Activated T-cell treated with anti-CD3 and anti-CD28 coated beads for 1 hour (primary cell): ENCODE results near the gene AEN.

ENCODE experiments used
- DNase-seq: peaks from one replicate; pipeline ENCODE4 v3.0.0-alpha.2; 2020; ENCODE audit warnings: low read depth

AEN gene

DNA sequence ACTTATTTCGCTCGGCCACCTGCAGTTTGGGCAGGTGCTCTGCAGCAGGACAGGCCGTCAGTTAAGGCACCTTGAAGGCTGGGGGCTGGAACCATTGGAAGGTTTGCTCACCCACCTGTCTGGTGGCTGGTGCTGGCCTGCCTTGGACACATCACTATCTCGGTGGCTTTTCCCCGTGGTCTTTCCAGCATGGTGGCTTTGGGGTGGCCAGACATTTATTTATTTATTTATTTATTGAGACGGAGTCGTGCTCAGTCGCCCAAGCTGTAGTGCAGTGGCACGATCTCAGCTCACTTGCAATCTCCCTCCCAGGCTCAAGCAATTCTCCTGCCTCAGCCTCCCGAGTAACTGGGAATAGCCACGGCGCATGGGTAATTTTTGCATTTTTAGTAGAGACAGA lies 29.4 kb downstream of the AEN start:
- no peak for DNase-seq

GRCh38 chr15:88651136-88651732 lies 30.1 kb downstream of the AEN start:
- DNase-seq = no peak

GRCh38 chr15:88651971-88652370 lies 30.8 kb downstream of the AEN start:
- no peak for DNase-seq

DNA sequence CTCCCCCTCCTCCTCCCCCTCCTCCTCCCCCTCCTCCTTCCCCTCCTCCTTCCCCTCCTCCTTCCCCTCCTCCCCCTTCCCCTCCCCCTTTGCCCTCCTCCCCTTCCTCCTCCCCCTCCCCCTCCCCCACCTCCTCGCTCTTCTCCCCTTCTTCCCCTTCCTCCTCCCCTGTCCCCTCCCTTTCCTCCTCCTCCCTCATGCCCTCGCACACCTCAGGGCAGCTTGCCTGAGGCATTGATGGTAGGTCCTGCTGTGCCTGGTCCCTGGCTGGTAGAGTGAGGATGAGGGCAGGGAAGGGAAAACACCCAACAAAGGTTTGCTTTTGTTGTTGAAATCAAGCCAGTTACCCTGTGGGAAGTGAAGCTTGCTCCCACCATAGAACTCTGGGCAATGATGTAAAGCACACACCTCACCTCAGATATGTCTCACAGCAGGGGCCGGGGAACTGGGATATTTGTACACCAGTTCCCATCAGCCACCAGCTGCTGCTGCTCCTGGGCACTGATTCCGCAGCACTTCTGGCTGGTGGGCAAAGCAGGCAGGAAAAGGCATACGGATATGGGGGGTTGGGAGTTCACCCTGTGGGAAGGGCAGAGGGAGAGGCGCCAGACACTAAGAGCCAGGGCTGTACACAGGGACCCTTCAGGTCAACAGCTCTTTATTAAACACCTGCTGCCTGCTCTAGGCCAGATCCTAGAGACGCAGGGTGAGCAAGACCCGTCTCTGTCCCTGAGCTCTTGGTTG lies 31.5 kb downstream of the AEN start:
- no peak for DNase-seq

DNA sequence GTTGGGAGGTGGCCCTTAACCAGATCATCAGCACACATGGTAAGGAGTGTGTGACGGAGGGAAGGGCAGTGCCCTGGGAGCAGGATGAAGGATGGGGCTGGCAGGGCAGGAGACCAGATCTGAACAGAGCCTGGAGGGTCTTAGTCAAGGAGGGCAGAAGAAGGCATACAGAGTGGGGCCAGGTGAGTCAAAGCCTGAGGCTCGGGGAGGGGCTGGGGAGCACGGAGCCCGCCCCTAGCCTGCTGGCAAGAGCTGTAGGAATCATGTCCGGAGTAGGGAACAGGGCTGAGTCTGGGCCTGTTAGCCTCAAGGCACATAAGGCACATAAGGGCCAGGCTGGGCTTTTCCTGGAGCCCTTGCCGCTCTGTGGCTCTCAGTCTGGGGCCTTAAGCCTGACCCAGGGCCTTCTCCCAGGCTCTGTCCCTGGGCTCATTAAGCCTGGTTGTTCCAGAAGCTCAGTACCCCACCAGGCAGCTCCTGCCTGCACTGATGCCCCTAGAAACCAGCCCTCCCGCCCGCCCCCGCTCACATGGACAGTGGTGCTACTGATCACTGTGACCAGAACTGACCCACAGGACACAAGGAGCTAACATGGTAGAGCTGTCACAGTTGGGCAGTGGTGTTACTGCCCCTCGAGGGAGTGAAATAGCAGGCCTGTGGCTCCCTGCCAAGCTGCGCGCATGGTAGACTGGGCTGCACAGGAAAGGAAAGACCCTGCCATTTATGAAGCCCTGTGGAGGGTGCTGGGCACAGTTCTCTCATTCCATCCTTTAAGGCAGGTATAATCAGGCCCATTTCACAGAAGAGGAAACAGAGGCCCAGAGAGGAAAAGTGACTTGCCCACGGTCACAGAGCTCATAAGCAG lies 32.3 kb downstream of the AEN start:
- DNase-seq = no peak

DNA sequence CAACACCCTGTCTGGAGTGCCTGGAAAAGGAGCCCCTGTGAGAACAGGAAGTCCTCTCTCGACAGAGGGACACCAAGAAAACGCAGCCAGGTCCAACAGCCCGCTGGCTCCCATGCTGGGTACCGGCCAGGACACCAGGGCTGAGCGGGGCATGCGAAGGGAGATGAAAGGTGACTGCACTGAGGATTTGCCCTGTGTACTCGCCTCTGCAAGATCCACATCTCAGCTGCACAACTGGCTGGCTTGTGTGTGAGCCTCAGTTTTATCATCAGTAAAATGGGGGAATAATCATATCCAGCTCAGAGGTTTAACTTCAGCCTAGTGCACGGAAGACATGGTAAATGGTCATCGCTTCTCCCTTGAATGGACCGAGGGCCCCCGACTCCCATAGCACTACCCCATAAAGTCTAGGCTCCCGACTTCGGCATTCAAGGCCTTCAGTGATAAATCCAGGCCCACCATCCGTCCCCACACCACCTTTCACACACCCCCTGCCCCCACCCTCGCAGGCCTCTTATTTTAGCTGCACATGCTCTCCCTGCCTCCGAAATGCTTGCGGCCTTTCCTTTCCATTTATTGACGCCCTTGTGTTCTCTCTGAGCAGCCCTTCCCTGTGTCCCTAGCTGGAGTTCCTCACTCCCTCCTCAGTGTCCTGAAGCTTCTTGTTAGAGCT lies 33.4 kb downstream of the AEN start:
- DNase-seq = no peak

DNA sequence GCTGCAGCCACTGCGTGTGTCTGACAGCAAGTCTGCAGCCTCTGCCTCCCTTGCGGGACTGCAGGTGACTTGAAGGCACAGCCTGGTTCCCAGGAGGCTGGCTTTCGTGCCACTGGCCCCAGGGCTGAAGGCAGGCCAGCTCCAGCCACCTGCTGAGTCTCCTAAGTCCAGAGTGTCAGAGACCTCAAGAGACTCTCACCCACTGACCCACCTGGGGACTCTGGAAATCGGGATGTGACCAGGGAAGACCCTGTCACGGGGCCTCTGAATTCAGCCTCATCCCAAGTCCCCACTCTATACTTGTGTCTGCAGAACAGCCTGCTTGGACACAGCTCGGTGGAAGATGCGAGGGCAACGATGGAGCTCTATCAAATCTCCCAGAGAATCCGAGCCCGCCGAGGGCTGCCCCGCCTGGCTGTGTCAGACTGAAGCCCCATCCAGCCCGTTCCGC lies 34.0 kb downstream of the AEN start:
- no peak for DNase-seq

GRCh38 chr15:88655800-88656488 lies 34.8 kb downstream of the AEN start:
- DNase-seq = no peak

- no peak for DNase-seq
Measured at GRCh38 chr15:88656760-88657221, 35.7 kb downstream of the AEN start.

GRCh38 chr15:88657326-88658069 lies 36.4 kb downstream of the AEN start:
- no peak for DNase-seq

GRCh38 chr15:88658070-88658965 lies 37.2 kb downstream of the AEN start:
- DNase-seq = no peak

DNA sequence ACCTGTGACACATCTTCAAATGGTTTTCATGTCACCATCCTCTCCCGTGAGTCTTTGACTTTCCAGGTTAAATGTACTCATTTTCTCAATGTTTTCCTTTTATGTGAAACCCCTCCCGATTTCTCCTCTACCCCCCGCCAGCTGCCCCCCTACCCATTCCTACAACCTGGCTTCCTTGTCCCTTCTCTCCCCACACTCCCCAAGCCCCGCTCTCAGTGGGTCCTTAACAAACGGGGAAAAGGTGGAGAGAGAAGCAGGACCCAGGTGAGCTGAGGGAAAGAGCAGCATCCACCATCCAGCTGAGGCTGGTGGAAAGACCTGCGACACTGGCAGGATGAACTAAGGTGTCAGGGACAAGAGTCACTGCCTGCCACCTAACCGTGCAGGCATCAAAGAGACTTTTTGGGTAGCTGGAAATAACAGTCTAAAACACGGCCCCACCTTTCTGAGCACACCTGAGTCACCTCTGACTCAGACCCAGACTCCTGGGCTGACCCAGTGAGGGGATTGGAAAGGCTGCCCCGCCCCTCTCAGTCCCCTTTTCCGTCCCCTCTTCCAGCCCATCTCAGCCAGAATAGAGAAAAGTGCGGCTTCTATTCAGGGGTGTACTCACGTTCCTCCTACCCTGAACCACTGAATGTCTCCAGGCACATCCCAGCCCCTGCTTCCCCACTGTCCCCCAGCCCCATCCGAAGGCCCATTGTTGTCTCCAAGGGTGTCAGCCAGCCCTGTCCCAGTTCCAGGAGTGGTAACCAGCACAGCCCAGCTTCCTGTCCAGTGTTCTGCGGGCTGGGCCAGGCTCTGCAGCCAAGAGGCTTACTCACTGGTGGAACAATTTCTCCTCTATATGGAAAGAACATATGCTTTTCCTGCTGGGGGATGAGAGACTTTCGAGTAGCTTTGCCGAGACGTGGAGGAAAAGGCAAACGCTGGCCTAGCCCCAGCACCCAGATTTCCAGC lies 38.1 kb downstream of the AEN start:
- no peak for DNase-seq

GRCh38 chr15:88661041-88661700 lies 40.0 kb downstream of the AEN start:
- DNase-seq = no peak

DNA sequence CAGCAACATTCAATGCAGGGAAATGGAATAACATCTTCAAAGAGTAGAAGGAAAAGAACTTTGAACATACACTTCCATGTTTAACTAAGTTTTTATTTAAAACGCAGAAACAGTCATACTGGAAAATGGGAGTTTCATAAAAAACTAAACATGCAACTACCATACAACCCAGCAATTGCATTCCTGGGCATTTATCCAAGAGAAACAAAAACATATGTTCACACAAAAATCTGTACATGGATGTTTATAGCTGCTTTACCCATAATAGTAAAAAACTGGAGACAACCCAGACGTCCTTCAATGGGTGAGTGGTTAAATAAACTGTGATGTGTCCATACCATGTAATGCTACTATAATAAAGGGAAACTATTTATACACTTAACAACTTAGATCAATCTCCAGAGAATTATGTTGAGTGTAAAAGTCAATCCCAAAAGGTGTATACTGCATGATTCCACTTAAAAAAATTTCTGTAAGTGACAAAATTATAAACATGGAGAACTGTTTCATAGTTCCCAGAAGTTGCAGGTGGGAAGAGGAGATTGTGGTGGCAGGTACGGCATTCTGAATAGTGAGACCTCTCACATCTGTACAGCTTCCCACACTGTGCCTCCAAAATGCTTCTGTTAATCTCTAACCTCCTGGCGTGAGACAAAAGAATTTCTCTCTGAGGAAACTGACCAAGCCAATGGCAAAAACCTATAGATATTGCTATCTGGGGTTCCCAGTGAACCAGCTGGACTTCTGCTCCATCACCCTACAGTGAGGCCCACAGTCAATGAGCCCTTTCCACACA lies 40.8 kb downstream of the AEN start:
- DNase-seq = no peak

DNA sequence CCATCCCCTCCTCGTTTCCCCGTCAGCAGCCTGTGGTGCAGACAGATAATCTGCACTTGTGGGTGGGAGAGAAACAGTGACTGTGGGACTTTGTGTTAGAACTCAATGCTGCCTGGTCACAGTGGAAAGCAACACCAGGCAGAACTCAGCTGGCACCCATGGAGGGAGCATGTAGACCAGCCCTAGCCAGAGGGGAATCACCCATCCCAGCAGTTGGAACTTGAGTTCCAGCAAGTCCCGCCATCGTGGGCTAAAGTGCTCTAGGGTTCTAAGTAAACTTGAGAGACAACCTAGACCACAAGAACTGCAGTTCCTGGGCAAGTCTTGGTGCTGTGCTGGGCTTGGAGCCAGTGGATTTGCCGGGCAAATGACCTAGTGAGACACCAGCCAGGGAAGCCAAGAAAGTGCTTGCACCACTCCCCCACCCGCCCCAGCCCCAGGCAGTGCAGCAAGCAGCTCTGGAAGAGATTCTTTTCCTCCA lies 42.0 kb downstream of the AEN start:
- DNase-seq = no peak

DNA sequence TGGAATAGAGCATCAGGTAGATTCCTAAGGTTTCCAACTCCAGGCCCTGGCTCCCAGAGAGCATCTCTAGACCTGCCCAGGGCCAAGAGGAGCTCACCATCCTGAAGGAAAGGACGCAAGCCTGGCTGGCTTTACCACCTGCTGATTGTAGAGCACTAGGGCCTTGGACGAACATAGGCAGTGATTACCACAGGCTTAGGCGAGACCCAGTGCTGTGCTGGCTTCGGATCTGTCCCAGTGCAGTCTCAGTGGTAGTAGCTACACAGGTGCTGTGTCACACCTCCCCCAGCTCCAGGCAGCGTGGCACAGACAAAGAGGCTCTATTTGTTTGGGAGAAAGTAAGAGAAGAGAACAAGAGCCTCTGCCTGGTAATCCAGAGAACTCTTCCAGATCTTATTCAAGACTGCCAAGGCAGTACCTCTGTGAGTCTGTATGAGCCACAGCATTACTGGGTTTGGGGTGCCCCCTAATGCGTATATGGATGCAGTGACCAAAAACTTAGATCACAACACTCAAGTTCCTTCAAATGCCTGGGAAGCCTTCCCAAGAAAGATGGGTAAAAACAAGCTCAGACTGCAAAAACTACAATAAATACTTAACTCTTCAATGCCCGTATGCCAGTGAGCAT lies 43.1 kb downstream of the AEN start:
- DNase-seq = no peak

- DNase-seq = no peak
Measured at GRCh38 chr15:88674661-88675060, 53.5 kb downstream of the AEN start.
